HepG2 (cell line): ENCODE data around the gene ARL15. TPM values are rescaled to one million over a fixed set of nuclear protein-coding genes. Genes with fewer than 3 reads are reported as not detected.

ENCODE experiments used
- ATAC-seq: fragments of 200-7000 bp; cut with Tn5 transposase; 3 replicates; pipeline ENCODE4 v1.9.1; 2020; ENCODE audit warnings: mild to moderate bottlenecking, moderate library complexity
- BruUV-seq: library from RNA; stranded (reverse); fragments of 400-500 nt; replicated peaks from 2 replicates; lab custom pipeline; 2021; lab: Mats Ljungman, UMichigan
- CTCF ChIA-PET: fragments of 300-600 bp; formaldehyde crosslinking; extraction: SDS; loops from one replicate; lab custom pipeline; 2021; ENCODE audit warnings: low total read pairs, inconsistent platforms, low intra/inter-chr PET ratio; lab: Yijun Ruan, JAX
- POLR2A ChIA-PET: fragments of 350-600 bp; sonication (Branson Sonifier 250); formaldehyde crosslinking; loops from one replicate; lab custom pipeline; 2020; ENCODE audit warnings: antibody characterized with exemption, inconsistent platforms; lab: Yijun Ruan, JAX
- DNase-seq: peaks from one replicate; pipeline ENCODE4 v3.0.0-alpha.2; 2015; ENCODE audit warnings: low spot score
- FAIRE-seq: peaks from 3 replicates; lab custom pipeline; 2011; peaks lifted over from hg19 to GRCh38; lab: Jason Lieb, UNC
- H2AFZ ChIP-seq: one replicate; pipeline ENCODE4 v1.6.1; 2011; ENCODE audit warnings: low read length, inconsistent platforms
- H3K27ac ChIP-seq: fragments of 300-600 bp; 3 replicates; pipeline ENCODE4 v1.8.0; 2011; ENCODE audit warnings: mixed run types, mild to moderate bottlenecking, mixed read lengths, low read length, inconsistent platforms; ENCODE audit not compliant: insufficient read depth; ENCODE audit errors: extremely low read length
- H3K27me3 ChIP-seq, 2 experiments: fragments of 200-600 bp in 1 of 2; 2 replicates in 1 of 2; 3 replicates in 1 of 2; pipeline versions ENCODE4 v1.6.0 to v1.8.0; 2011; ENCODE audit warnings: low read length in 2 of 2, mild to moderate bottlenecking in 2 of 2, moderate library complexity in 2 of 2, inconsistent platforms in 1 of 2; ENCODE audit not compliant: insufficient read depth in 2 of 2, control insufficient read depth in 1 of 2
- H3K36me3 ChIP-seq, 2 experiments: fragments of 200-600 bp in 1 of 2; replicated peaks in 1 of 2; 2 replicates in 1 of 2; 3 replicates in 1 of 2; pipeline versions ENCODE4 v1.5.1 to v1.8.0; 2011; ENCODE audit warnings: low read length in 2 of 2, inconsistent platforms in 1 of 2; ENCODE audit not compliant: insufficient read depth in 2 of 2, control insufficient read depth in 1 of 2
- H3K4me1 ChIP-seq: 2 replicates; pipeline ENCODE4 v1.5.1; 2012; ENCODE audit warnings: low read length, inconsistent platforms; ENCODE audit not compliant: insufficient read depth
- H3K4me2 ChIP-seq: 2 replicates; pipeline ENCODE4 v1.6.0; 2011; ENCODE audit warnings: low read depth, low read length, inconsistent platforms
- H3K4me3 ChIP-seq, 3 experiments: fragments of 200-600 bp in 1 of 3; sonication (generic), shearing (Covaris generic) in 1 of 3; replicated peaks in 1 of 3; 2 replicates each; pipeline ENCODE4 v1.5.1; 2011 to 2016; ENCODE audit warnings: low read length in 3 of 3, inconsistent platforms in 2 of 3, low read depth in 2 of 3, mild to moderate bottlenecking in 2 of 3, control low read depth in 1 of 3, mixed read lengths in 1 of 3; ENCODE audit not compliant: insufficient read depth in 1 of 3
- H3K79me2 ChIP-seq: one replicate; pipeline ENCODE4 v1.6.1; 2011; ENCODE audit warnings: low read length, inconsistent platforms; ENCODE audit not compliant: insufficient read depth
- H3K9ac ChIP-seq: 2 replicates; pipeline ENCODE4 v1.6.0; 2011; ENCODE audit warnings: mild to moderate bottlenecking, low read depth, low read length, inconsistent platforms; ENCODE audit not compliant: insufficient read depth
- H3K9me3 ChIP-seq: 2 replicates; pipeline ENCODE4 v1.5.1; 2012; ENCODE audit warnings: mild to moderate bottlenecking, low read length
- H4K20me1 ChIP-seq: 2 replicates; pipeline ENCODE4 v1.6.0; 2011; ENCODE audit warnings: inconsistent platforms, mild to moderate bottlenecking, low read length, moderate library complexity; ENCODE audit not compliant: insufficient read depth
- ETV6 ChIP-seq: sonication (generic); formaldehyde crosslinking; conservative IDR thresholded peaks from 2 replicates; pipeline ENCODE4 v1.4.0; 2020; ENCODE audit warnings: missing genetic modification reagents
- PTBP1 ChIP-seq: fragments of 200-400 bp; formaldehyde crosslinking; IDR thresholded peaks from 2 replicates; pipeline ENCODE4 v1.6.1; 2018; ENCODE audit warnings: low read length, low read depth; ENCODE audit not compliant: poor library complexity, severe bottlenecking
- SNAPC4 ChIP-seq: sonication (generic); formaldehyde crosslinking; IDR thresholded peaks from 2 replicates; pipeline ENCODE4 v1.4.0; 2020; ENCODE audit warnings: mild to moderate bottlenecking, missing genetic modification reagents
- ZSCAN25 ChIP-seq: sonication (generic); formaldehyde crosslinking; IDR thresholded peaks from 2 replicates; pipeline ENCODE4 v1.8.0; 2022; ENCODE audit warnings: mild to moderate bottlenecking, missing genetic modification reagents
- WGBS: methylation state at CpG from one replicate; pipeline ENCODE4 v1.1.6; 2017; ENCODE audit warnings: low lambda C conversion rate; 5-methylcytosine and 5-hydroxymethylcytosine counted together
- in situ Hi-C: cut with HindIII; loops from 2 replicates; pipeline ENCODE4 v1.10.0; 2017; ENCODE audit warnings: low pct_unique_long_range_greater_than_20kb; ENCODE audit not compliant: extremely low pct_ligation_motif_present
- intact Hi-C: fragments of 100-400 bp; cut with micrococcal nuclease; formaldehyde crosslinking; loops from one replicate; pipeline ENCODE4 v1.10.0; 2022; ENCODE audit not compliant: unreplicated experiment
- polyA plus RNA-seq, 8 experiments: library from polyadenylated mRNA; depleted of rRNA in 3 of 8; stranded (reverse) in 7 of 8; unstranded in 1 of 8; fragments of >200 nt; fragmentation: Illumina TruSeq in 4 of 8; extraction: Trizol in 4 of 8; gene quantifications; 2 replicates each; pipeline versions ENCODE4 v1.2.1 to v1.2.3, GENCODE V29; 2011 to 2016; ENCODE audit warnings: low read depth in 4 of 8, missing spikeins in 1 of 8, mixed read lengths in 1 of 8; ENCODE audit not compliant: insufficient read depth in 1 of 8
- total RNA-seq, 5 experiments: library from RNA; depleted of rRNA; stranded (reverse); fragments of >200 nt; fragmentation: Illumina TruSeq; extraction: Trizol; gene quantifications; 2 replicates each; pipeline ENCODE4 v1.2.3, GENCODE V29; 2016; ENCODE audit warnings: low read depth in 1 of 5
- TF ChIP-seq, protein P1 (sequence below): sonication (generic); formaldehyde crosslinking; IDR thresholded peaks from 2 replicates; pipeline ENCODE4 v1.4.0; 2020; ENCODE audit warnings: missing genetic modification reagents

ARL15 gene
- total and polyA plus RNA-seq, 2 of the 13 experiments (the other 11 are each of a cell fraction or from before 2014, with no cell fraction given): 2.5 to 7.7 TPM

- H3K27me3 ChIP-seq: no peaks in the 10 kb centered on the region
- H3K27ac ChIP-seq: no peak overlapping the region
- H2AFZ ChIP-seq: no peak overlapping the region
- BruUV-seq: no TSS peak
- WGBS: 57% methylated on average over 3 of the region's 3 CpGs
- H3K4me1 ChIP-seq: peaks cover 10% of the 10 kb centered on the region
- no peak overlapping the region for H3K9ac ChIP-seq
- no peak for DNase-seq
- TF ChIP-seq PTBP1 (no peak), ETV6 (no peak), SNAPC4 (CRISPR knock-in tag) (no peak), ZSCAN25 (CRISPR knock-in tag) (no peak)
- TF ChIP-seq, protein P1, sequence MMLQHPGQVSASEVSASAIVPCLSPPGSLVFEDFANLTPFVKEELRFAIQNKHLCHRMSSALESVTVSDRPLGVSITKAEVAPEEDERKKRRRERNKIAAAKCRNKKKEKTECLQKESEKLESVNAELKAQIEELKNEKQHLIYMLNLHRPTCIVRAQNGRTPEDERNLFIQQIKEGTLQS (CRISPR knock-in tag): no peak
- TF ChIP-seq, all 625 proteins: peak for 0
- intact Hi-C loops (no loop called here), in situ Hi-C loops (no loop called here)
- ATAC-seq: no peak
- CTCF ChIA-PET: no interaction called here
- Histone ChIP-seq H3K79me2 (no peaks in the 10 kb centered on the region), H4K20me1 (no peaks in the 10 kb centered on the region), H3K4me2 (no peak overlapping the region), H3K4me3 (no peak overlapping the region), H3K36me3 (no peaks in the 10 kb centered on the region), H3K9me3 (no peaks in the 10 kb centered on the region)
- FAIRE-seq: no peak
- POLR2A ChIA-PET: no interaction called here
Observed at GRCh38 chr5:54278036-54278830, 32.1 kb downstream of the ARL15 start.
